Activated CD4-positive, alpha-beta T cell treated with anti-CD3 and anti-CD28 coated beads, Interleukin-2, Interleukin-6, amounts not matched to agents 100 ng/mL and 50 ng/mL, durations not matched to agents 16 hours and 8 hours (primary cell): Measurements from ENCODE around the gene TEAD1.

Experiments used
- DNase-seq: peaks from one replicate; pipeline ENCODE4 v3.0.0-alpha.2; 2020

The TEAD1 gene

DNA sequence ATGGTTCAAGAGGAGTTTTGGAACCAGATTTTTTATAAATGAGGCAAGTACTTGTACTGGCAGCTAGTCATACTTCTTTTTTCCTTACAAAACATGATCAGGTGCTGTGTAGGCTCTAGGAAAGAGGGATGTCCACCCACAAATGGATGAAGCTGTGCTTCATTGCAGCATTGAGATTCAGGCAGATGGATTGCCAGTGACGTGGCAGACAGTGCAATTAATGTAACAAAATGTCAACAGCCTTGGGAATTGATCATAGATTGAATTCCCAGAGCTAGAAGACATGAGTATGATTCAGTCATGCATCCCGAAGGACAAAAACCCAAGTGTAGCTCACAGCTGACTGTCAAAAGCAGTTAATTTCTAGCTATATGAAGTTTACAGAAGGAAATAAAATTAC lies 235.7 kb downstream of the TEAD1 start:
- no peak for DNase-seq

DNA sequence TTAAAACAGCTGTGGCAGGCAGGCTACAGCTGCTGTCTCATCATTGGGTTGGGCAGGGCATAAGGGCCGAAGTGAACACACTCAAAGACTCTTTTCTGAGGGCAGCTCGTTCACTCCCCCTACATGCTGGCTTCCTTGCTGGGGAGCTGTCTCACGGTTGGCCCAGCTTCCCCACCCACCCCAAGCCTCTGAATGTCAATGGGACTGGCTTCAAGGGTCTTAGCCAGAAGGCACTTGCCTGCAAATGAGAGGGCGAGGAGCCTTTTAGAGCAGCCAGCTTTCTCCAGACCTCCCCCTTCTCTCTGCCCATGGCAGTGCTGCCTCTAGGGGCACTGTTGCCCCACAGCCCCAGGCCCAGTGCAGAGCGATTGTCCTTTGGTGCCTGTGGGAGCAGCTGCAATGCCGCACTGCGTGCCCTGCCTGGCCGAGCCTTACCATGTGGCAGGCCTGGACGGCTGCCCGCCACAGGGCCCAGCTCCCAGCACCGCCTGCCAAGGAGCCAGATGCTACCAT lies 240.2 kb downstream of the TEAD1 start:
- DNase-seq, result peak; percentile 23

DNA sequence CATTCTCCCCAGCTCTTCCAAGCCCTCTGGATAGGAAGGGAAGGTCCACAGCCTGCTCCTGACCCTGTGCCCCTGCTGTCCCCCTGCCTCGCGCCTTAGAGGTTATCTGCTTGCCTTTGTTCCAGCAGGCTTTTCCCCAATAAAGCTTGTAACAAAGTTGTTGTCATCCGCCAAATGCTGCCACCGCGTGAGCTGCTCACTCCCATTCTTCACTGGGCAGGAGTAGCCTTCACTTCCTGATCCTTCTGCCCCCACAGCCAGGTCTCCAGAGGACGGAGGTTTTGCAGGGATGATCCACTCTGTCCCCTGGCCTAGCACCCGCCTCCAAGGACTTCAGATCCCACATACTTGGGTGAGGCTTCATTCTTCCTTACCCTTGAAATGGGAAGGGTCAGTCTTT lies 240.9 kb downstream of the TEAD1 start:
- DNase-seq, result no peak

DNA sequence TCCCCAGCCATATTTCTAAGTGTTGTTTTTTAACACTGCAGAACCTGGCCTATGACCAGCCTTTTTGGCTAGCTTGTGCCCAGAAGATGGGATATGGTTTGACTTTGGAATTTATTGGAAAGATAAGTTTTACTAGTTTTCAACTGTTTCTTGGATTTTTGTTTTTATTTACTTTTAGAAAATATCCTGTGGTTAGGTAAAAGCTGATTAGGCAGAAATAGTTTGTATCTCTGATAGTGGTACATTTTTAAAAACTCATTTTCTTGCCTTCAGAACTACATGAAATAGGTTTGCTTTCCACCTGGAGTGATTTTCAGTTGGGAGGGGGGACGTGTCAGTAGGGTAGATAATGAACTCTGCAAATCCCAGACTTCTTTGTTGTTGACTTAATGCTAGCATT lies 243.6 kb downstream of the TEAD1 start:
- DNase-seq, result no peak

DNA sequence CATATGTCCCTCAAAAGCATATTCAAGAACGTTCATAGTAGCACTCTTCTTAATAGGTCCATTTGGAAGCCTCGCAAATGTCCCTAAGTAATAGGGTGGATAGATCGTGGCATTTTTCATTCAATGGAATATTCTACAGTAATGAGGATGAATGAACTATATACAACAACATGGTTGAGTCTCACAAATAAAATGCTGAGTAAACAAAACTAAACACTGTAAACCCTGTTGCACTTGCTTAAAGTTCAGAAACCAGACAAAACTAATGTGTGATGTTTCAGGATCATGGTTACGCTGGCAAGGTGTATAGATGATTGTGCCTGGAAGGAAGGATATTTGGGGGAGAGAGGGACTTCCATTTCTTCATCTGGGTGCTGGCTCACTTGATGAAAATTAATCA lies 244.4 kb downstream of the TEAD1 start:
- DNase-seq, result no peak

DNA sequence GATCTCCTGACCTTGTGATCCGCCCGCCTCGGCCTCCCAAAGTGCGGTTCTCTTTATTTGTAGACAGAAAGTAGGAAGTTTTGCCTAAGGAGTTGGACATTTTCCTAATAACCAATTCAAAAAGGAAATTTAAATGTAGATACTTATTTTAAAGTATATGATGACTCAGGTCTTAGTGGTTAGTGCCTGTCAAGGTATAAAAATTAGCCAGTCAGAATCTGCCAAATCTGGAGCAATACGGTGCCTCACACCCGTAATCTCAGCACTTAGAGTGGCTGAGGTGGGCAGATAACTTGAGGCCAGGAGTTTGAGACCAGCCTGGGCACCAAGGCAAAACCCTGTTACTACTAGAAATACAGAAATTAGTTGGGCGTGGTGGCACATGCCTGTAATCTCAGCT lies 248.2 kb downstream of the TEAD1 start:
- no peak for DNase-seq

DNA sequence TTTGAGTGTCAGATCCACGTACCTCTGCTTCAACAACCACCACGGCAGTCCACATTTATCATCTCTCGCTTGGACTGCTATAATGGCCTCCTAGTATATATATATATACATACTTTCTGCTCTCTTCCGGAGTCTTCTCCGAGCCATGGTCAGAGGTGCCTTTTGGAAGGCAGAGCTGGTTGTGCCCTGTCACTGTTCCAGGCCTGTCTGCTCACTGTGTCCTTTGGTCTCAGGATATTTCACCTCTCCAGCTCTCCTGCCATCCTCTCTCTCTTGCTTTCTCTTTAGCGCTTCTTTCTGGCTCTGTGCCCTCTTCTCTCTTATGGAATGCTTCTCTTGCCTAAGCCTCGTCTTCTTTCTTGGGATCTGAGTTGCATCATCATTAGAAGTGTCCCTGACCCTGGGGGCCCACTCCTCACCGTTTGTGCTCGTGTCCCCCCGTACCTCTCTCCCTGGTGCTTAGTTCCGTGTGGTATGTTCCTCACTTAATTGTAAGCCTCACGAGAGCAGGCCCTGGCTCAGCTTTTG lies 248.8 kb downstream of the TEAD1 start:
- no peak for DNase-seq

DNA sequence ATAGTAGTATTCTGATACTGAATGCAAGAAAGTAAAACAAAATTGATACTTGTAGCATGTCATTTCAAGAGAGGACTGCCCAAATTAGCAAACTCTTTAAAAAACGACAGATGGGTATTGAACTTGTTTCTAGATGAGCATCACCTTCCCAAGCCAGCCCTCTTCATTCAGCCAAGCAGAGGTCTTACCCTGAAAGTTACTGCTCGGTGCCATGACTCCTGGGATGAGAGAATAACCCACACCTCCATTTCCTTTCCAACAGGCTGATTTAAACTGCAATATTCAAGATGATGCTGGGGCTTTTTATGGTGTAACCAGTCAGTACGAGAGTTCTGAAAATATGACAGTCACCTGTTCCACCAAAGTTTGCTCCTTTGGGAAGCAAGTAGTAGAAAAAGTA lies 250.4 kb downstream of the TEAD1 start:
- peak; percentile 4 for DNase-seq

DNA sequence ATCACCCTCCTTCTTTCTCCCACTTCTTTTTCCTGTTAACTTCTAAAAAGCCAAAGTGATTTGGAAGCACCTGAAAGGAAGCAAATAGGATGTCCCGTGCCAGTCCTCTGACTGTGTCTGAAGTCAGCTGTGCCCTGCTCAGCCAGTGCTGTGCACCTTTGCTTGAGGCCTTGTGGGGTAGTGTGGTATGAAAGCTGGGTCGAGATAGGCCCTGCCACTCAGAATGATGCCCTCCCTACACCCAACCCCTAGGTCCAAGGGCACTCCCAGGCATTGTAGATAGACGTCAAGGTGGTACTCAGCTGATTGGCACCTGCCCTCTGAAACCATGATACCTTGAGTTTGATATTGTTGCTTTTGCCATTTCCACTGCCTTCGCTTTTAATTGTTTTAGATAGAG lies 251.3 kb downstream of the TEAD1 start:
- no peak for DNase-seq

DNA sequence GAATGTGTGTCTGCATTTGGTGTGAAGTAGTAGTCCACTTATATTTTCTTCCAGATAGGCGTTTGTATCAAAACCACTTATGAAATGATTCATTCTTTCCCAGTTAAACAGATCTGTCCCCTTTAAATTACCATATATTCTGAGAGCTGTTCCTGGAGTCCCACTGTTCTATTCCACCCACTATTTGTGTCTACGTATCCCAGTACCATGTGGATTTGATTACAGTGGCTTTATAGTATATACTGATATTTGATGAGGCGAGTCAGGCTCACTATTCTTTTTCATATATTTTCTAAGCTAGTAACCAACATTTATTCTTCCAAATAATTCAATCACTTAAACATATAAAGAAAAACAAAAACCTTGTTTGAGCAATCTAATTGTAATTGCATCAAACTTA lies 253.0 kb downstream of the TEAD1 start:
- DNase-seq, result no peak

DNA sequence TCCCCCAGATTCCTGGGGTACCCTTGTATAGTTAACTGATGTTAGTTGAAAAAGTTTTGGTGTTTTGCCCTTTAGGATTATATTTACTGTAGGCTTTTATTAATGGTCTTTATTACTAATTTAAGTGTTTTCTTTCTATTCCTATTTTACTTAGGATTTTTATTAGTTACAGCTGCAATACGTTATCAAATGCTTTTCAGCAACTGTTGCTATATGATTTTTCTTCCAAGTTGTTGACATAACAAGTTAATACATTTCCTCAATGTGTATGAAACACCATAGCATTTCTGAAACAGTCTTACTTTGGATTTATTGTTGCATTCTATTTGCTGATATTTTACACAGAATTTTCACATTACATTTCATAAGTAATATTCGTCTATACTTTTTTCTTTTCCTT lies 253.7 kb downstream of the TEAD1 start:
- no peak for DNase-seq

DNA sequence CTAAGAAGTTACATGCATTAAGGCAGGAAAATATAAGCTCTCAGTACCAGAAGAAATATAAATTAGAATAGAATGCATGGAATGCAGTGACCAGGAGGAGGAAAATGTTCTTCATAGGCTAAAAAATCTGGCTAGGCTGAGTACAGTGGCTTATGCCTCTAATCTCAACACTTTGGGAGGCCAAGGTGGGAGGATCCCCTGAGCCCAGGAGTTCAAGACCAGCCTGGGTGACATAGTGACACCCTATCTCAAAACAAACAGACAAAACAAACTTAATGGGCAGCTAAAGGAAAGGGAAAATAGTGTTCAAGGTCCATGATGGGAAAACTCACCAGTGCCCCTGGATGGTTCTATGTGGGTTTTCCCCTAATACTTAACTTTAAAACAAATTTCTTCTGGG lies 256.6 kb downstream of the TEAD1 start:
- DNase-seq, result no peak

DNA sequence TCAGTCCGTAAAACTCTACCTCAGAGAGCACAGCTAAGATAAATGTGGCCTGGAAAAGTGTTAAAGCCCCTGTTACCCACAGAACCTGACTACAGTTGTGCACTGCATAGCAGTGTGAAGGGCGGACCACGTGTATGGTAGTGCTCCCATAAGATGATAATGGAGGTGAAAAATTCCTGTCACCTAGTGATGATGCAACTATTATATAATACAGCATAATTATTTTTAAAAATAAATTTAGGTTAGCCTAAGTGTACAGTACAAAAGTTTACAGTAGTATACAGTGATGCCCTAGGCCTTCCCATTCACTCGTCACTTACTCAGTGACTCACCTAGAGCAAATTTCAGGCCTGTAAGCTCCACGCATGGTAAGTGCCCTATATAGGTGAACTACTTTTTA lies 258.3 kb downstream of the TEAD1 start:
- no peak for DNase-seq

DNA sequence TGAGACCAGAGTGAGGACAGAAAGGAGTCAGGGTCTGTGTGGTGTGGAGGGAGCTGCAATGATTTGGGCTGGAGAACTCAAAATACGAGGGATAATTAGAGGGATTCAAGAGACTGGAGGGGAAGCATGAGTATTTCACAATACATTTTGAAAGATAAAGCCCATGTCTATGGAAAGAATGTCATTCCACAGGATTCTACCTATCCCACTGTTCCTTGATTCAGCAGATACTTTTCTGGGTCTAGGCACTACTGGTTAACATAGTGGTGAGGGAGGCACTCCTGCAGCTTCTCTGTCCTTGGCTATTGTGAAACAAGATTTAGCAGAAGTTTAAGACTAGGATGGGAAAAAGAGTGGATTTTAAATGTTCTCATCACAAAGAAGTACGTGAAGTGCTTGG lies 262.0 kb downstream of the TEAD1 start:
- no peak for DNase-seq

DNA sequence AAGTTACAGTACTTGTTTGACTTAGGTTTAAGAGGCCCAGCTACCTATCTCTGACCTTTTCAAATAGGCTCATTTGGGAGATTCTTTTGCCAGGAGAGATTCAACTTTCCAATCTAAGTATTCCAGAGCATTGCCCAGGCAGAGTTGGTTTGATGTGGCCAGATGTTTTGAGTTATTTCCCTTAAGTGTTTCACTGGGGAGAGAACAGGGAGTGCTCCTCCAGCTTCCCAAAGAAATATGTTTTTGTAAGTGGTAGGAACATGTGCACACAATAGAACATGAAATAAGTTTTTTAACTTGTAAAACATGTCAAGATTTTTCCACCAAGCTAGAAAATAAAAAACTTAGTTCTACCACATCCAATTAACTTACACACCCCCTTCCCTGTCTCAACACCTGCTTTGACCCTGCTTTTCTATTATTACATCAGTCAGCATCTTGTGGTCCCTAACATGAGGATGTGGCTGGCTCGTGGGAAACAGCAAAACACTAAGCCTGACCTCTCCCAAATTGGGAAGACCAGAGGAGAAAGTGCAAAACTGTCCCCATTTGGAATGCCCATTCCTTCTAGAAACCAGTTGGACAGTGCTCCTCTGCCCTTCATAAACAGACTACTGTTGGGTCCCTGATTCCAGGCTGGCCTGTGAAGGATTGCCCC lies 264.5 kb downstream of the TEAD1 start:
- DNase-seq, result no peak

DNA sequence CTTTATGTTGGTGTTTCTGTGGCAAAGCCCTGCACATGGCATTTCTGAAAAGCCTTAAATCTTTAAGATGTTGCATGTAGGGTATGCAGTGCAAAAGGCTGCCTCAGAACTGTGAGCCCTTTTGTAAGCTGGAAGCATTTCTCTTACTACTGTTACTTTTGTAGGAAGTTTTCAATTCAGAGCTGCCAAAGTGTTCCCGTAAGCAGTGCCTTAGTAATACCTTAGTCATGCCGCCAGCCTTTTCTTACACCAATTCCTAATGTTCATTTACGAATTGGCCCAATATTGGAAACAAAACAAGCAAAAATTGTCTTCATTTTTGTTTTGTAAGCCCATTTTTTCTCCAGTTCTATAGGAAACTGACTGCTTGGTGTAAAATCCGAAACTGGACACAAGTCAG lies 267.4 kb downstream of the TEAD1 start:
- no peak for DNase-seq

DNA sequence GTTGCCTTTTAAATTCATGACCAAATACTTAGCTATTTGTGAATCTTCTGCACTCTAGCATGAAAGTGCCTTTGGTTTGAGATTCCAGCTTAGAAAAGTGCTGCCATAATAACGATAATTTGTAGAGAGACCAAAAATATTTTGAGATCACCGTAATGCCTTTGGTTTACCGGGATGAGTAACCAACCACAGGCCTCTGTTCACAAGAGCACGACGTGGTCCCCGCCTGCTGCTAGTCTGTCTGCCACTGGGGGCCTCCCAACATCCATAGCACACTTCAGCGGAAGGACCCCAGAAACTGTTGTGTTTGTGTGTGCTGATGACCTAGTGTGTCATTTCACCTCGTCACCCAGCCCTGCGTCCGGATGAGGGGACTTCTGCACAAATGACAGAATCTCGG lies 267.9 kb downstream of the TEAD1 start:
- no peak for DNase-seq

DNA sequence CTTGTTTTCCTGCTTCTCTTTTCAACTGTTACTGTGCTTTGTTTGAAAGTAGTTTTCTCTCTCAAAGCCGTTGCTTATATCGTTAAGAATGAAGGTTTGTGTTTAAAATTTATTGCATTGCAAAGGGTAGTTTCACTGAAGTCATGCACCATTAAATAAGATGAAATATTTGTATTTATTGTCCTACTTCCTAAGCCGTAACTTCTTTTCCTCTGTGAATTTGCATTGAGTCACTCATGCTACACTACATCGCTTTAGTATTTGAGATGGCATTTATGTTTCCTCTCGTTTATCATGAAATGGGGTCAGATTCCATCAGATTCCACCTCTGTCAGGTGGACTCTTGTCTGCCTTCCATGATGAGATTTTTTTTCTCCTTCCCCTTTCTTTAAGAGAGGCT lies 269.1 kb downstream of the TEAD1 start:
- no peak for DNase-seq

DNA sequence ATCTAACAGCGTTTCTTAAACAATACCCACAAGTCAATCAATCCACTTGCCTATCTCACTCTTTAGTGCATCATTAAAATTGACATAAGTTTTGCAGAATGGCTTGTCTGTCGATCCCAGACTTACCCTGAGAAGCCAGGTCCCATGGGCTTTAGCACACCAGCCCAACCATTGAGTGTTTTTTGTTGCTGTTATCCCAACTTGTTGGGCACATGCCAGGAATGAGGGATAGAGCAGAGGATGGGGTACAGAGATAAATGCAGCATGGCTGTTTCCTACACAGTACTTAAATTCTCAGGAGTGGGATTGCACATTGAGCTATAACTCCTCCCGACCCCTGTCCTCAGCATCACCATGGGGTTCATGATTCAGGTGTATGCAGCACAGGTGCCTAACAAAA lies 270.7 kb downstream of the TEAD1 start:
- no peak for DNase-seq

DNA sequence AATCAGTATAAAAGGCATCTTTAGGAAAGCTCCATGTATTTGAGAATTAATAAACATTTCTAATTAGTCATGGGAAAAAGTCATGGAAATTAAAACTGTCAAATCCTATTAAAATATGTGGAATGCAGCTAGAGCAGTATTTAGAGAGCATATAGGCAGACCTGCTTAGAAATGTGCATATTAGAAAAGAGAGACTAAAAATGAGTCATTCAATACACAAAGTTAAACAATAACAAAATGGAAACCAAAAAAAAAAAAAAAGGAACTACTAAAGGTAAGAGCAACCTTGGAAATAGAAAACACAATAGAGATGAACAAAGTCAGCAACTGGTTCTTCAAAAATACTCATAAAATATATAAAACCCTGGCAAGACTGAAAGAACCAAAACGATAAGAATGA lies 275.2 kb downstream of the TEAD1 start:
- no peak for DNase-seq

DNA sequence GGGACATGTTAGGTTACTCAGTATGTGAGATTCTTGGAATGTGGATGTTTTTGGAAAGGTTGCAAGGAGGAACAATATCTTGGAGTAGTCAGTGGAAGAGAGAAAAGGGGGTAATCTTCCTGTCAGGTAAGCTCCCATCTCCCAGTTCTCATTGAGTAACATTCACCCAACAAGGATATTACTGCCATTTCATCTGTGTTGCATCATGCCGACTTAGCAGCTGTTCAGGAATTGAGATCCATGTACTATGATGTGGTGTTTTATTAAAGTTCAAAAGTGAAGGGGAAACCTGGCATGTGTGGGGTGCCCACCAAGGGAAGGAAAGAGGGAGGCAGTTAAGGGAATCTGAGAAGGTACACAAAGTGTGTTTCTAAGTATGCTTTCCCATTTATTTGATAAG lies 276.4 kb downstream of the TEAD1 start:
- no peak for DNase-seq

DNA sequence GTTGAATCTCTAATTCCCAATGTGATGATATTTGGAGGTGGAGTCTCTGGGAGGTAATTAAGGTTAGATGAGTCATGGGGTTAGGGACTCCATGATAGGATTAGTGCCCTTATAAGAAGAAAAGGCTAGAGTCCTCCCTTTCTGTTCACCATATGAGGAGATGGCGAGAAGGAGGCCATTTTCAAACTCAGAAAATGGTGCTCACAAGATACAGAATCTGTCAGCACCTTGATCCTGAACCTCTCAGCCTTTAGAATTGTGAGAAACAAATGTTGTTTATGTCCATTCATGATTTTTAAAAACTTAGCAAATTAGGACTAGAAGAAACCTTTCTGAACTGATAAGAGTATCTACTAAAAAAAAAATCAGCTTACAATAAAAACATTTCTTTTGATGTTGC lies 277.2 kb downstream of the TEAD1 start:
- no peak for DNase-seq

DNA sequence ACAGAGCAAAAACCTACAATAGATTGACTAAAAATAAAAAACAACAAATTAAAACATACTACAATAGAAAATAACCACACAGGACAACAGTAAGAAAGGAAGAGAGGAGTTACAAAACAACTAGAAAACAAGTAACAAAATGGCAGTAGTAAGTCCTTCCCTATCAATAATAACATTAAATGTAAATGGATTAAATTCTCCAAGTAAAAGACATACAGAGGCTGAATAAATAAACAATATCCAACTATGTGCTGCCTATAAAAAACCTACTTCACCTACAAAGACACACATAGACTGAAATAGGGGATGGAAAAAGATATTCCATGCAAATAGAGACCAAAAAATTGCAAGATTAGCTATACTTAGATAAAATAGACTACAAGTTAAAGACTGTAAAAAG lies 277.9 kb downstream of the TEAD1 start:
- DNase-seq, result no peak

DNA sequence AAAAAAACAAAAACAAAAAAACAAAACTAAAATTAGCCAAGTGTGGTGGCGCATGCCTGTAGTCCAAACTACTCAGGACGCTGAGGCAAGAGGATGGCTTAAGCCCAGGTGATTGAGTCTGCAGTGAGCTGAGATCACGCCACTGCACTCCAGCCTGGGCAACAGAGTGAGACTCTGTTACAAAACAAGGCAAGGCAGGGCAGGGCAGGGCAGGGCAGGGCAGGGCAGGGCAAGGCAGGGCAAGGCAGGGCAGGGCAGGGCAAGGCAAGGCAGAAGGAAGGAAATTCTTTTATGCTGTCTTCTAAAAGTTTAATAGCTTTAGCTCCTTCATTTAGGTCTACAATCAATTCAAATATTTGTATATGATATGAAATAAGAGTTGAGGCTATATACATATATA lies 284.8 kb downstream of the TEAD1 start:
- no peak for DNase-seq

DNA sequence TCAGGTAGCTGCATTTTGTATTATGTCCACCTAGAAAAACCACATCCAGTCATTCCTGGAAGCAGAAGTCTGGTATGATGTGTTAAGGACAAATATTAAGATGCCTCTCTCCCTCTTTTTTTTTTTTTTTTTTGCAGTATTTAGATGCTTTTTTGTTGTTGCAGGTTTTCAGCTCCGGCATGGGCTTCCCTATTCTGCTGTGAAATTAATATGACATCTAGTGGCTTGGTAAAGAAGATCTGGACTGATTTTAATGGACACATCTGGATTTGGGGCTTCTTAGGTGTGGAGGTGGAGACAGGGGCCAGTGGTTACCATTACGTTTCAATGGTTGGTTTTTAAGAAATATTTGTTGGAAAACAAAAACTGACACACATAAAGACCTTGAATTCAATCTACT lies 287.4 kb downstream of the TEAD1 start:
- DNase-seq, result no peak
